Neural cell (in vitro differentiated cells): ENCODE results near the gene FKBP1B. TPM values are rescaled to one million over a fixed set of nuclear protein-coding genes. Genes with fewer than 3 reads are reported as not detected.

Experiments used
- H2AFZ ChIP-seq: fragments of 200-600, 300-800 bp; sonication (generic), shearing (Covaris generic); 2 replicates; pipeline ENCODE4 v1.6.0; 2014; ENCODE audit warnings: low read depth, mild to moderate bottlenecking, antibody characterized with exemption, low read length, moderate library complexity
- H3F3A ChIP-seq: fragments of 200-600 bp; shearing (Covaris generic); 2 replicates; pipeline ENCODE4 v1.6.1; 2016; ENCODE audit warnings: mild to moderate bottlenecking, moderate library complexity, mixed read lengths, antibody characterized with exemption, low read length; ENCODE audit not compliant: insufficient read depth, poor library complexity, severe bottlenecking
- H3K27ac ChIP-seq: fragments of 200-600, 300-800 bp; sonication (generic), shearing (Covaris generic); 2 replicates; pipeline ENCODE4 v1.5.1; 2014; ENCODE audit warnings: mild to moderate bottlenecking, low read length, moderate library complexity
- H3K27me3 ChIP-seq: fragments of 300-800, 200-600 bp; sonication (generic), shearing (Covaris generic); 2 replicates; pipeline ENCODE4 v1.6.0; 2014; ENCODE audit warnings: mild to moderate bottlenecking, low read depth, low read length, moderate library complexity; ENCODE audit not compliant: insufficient read depth
- H3K36me3 ChIP-seq: fragments of 300-800, 200-600 bp; sonication (generic), shearing (Covaris generic); 2 replicates; pipeline ENCODE4 v1.5.1; 2014; ENCODE audit warnings: mild to moderate bottlenecking, antibody characterized with exemption, low read length, moderate library complexity; ENCODE audit not compliant: insufficient read depth
- H3K4me2 ChIP-seq: fragments of 300-800, 200-600 bp; sonication (generic), shearing (Covaris generic); 2 replicates; pipeline ENCODE4 v1.6.0; 2014; ENCODE audit warnings: mild to moderate bottlenecking, low read length
- H3K4me3 ChIP-seq: fragments of 300-800, 200-600 bp; sonication (generic), shearing (Covaris generic); 2 replicates; pipeline ENCODE4 v1.5.1; 2014; ENCODE audit warnings: mild to moderate bottlenecking, low read length, moderate library complexity
- H3K79me2 ChIP-seq: fragments of 200-600 bp; shearing (Covaris generic); replicated peaks from 2 replicates; pipeline ENCODE4 v1.6.0; 2014; ENCODE audit warnings: mild to moderate bottlenecking, low read length, moderate library complexity; ENCODE audit not compliant: insufficient read depth
- H3K9ac ChIP-seq: fragments of 300-800, 200-600 bp; sonication (generic), shearing (Covaris generic); 2 replicates; pipeline ENCODE4 v1.6.1; 2016; ENCODE audit warnings: mild to moderate bottlenecking, low read length, mixed read lengths
- H3K9me2 ChIP-seq: fragments of 200-600 bp; shearing (Covaris generic); 2 replicates; pipeline ENCODE4 v1.6.1; 2016; ENCODE audit warnings: mild to moderate bottlenecking, low read length, mixed read lengths; ENCODE audit not compliant: insufficient read depth
- H3K9me3 ChIP-seq: fragments of 200-600, 300-800 bp; sonication (generic), shearing (Covaris generic); 2 replicates; pipeline ENCODE4 v1.6.1; 2016; ENCODE audit warnings: mild to moderate bottlenecking, mixed run types, low read length, moderate library complexity, mixed read lengths
- H4K20me1 ChIP-seq: fragments of 200-600 bp; shearing (Covaris generic); 2 replicates; pipeline ENCODE4 v1.6.1; 2016; ENCODE audit warnings: mild to moderate bottlenecking, mixed run types; ENCODE audit not compliant: insufficient read depth
- EP300 ChIP-seq: fragments of 450-650 bp; conservative IDR thresholded peaks from 2 replicates; pipeline ENCODE4 v1.6.1; 2014; ENCODE audit warnings: antibody characterized with exemption, mild to moderate bottlenecking, moderate library complexity; ENCODE audit not compliant: poor library complexity, severe bottlenecking
- EZH2 ChIP-seq: fragments of 200-600, 300-800 bp; shearing (Covaris generic), sonication (generic); IDR thresholded peaks from 2 replicates; pipeline ENCODE4 v1.6.1; 2014; ENCODE audit warnings: antibody characterized with exemption, low read length, borderline replicate concordance, mild to moderate bottlenecking; ENCODE audit not compliant: insufficient read depth, poor library complexity, severe bottlenecking
- MXI1 ChIP-seq: fragments of 450-650 bp; conservative IDR thresholded peaks from 2 replicates; pipeline ENCODE4 v1.6.1; 2014; ENCODE audit warnings: antibody characterized with exemption, mild to moderate bottlenecking; ENCODE audit not compliant: poor library complexity, severe bottlenecking
- POLR2AphosphoS5 ChIP-seq: IDR thresholded peaks from 2 replicates; pipeline ENCODE4 v1.6.1; 2012
- RAD21 ChIP-seq: fragments of 450-650 bp; conservative IDR thresholded peaks from 2 replicates; pipeline ENCODE4 v1.6.1; 2014; ENCODE audit warnings: antibody characterized with exemption, mild to moderate bottlenecking, moderate library complexity
- REST ChIP-seq: IDR thresholded peaks from 2 replicates; pipeline ENCODE4 v1.6.1; 2012; ENCODE audit warnings: borderline replicate concordance
- SMC3 ChIP-seq: fragments of 450-650 bp; conservative IDR thresholded peaks from 2 replicates; pipeline ENCODE4 v1.6.1; 2014; ENCODE audit warnings: antibody characterized with exemption, mild to moderate bottlenecking, moderate library complexity; ENCODE audit not compliant: poor library complexity
- TAF1 ChIP-seq: IDR thresholded peaks from 2 replicates; pipeline ENCODE4 v1.6.1; 2012; ENCODE audit warnings: low read depth
- polyA plus RNA-seq: library from polyadenylated mRNA; depleted of rRNA; stranded (reverse); fragments of >200 nt; gene quantifications from 2 replicates; pipeline ENCODE4 v1.2.3, GENCODE V29; 2014
- TF ChIP-seq, protein P1 (sequence below): fragments of 450-650 bp; IDR thresholded peaks from 2 replicates; pipeline ENCODE4 v1.5.1; 2014; ENCODE audit warnings: antibody characterized with exemption, mild to moderate bottlenecking, moderate library complexity; ENCODE audit not compliant: poor library complexity, severe bottlenecking

Gene FKBP1B
- polyA plus RNA-seq, 1 donor from 2014 or later, result 154 TPM

DNA sequence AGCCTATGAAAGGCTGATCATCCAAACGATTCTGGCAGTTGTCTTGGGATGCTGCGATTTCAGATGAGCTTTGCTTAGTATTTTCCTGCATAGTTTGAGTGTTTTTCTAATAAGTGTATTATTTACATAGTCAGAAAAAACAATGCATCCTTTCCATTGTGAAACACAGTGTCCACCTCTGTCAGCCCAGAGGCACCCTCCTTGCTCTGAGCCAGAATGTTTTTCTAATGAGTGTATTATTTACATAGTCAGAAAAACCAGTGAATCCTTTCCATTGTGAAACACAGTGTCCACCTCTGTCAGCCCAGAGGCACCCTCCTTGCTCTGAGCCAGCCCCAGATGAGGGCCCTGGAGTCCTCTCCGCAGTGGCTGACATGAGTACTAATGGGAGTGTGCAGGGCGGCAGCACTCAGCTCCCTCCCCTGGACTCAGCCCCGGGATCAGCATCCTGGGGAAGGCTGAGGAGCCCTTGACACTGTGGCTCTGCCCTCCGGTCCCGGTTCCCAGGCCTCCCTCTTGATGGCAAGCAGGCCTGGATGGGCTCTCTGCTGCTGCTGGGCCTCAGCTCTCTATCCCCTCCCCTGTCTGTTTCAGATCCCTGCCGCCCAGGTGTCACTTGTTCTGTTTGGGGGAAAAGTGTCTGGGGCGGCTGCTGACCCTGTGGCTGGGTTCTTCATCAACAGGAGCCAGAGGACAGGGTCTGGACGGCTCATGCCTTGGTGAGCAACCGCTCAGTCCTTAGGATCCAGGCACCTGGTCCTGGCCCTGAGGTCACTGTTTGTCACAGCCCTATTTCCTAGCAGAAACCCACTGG is 33.8 kb upstream of the FKBP1B start:
- Histone ChIP-seq H3K4me2 (no peak overlapping the region), H3K9me2 (no peaks in the 10 kb centered on the region), H3K27ac (no peak overlapping the region), H3K36me3 (no peaks in the 10 kb centered on the region), H3K27me3 (no peaks in the 10 kb centered on the region), H3K9ac (no peak overlapping the region), H3K79me2 (no peaks in the 10 kb centered on the region), H2AFZ (no peak overlapping the region), H3F3A (no peaks in the 10 kb centered on the region), H3K4me3 (no peak overlapping the region), H3K9me3 (no peaks in the 10 kb centered on the region), H4K20me1 (no peaks in the 10 kb centered on the region)
- TF ChIP-seq EP300, result no peak
- no peak for TF ChIP-seq POLR2AphosphoS5
- no peak for TF ChIP-seq TAF1
- no peak for TF ChIP-seq REST

DNA sequence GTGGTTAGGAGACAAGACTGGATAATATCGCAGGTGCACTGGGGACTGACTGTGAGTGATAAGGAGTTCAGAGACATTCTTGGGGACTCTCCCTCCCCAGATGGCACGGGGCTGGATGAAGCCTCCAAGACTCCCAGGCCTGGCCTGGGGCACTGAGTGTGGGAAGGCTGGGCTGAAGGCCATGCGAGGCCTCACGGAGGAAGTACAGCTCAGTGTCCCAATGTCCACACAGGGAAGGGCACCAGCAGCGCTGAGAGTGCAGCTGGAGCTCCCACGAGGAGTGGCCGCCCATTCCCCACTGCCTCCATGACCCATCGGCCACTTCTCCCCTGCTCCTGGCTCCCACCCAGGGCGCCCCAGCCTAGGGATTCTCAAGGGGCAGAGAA is 33.2 kb upstream of the FKBP1B start:
- H3K27ac ChIP-seq, result no peak overlapping the region
- H3K9ac ChIP-seq, result no peak overlapping the region
- H3K4me2 ChIP-seq, result no peak overlapping the region
- H3K79me2 ChIP-seq, result no peaks in the 10 kb centered on the region
- H4K20me1 ChIP-seq, result no peaks in the 10 kb centered on the region
- TF ChIP-seq SMC3 (no peak), MXI1 (no peak)
- no peaks in the 10 kb centered on the region for H3K27me3 ChIP-seq
- H3K9me3 ChIP-seq, result no peaks in the 10 kb centered on the region
- no peaks in the 10 kb centered on the region for H3F3A ChIP-seq
- no peaks in the 10 kb centered on the region for H3K36me3 ChIP-seq
- no peaks in the 10 kb centered on the region for H3K9me2 ChIP-seq
- H2AFZ ChIP-seq, result no peak overlapping the region
- no peak overlapping the region for H3K4me3 ChIP-seq

DNA sequence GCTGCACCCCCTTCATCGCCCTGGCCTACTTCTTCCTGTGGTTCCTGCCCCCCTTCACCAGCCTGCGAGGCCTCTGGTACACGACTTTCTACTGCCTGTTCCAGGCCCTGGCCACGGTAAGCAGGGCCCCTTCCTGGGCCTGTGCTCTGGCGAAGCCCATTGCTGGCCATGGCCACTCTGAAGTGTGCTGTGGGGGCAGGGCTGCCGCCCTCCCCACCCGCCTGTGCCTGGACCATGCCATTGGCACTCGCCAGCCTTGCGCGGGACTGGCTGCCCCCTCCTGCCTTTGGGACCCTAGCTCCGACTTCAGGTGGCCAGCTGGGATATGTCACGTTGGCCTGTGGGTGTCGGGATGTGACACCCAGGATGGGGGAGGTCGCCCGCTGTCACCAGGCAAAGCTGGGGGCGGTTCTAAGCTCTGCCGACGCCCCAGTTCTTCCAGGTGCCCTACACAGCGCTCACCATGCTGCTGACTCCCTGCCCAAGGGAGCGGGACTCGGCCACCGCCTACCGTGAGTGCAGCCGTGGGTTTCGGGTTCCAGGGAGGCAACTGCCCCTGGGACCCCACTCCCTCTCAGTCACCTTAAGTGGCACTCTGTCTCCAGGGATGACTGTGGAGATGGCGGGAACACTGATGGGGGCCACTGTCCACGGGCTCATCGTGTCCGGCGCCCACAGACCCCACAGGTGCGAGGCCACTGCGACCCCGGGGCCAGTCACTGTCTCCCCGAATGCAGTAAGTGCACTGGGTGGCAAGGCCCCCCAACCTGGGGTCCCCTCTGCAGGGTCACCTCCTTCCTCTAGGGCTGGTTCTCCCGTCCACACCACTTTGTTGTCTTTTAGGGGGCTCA is 32.5 kb upstream of the FKBP1B start:
- TF ChIP-seq SMC3 (no peak), POLR2AphosphoS5 (no peak), TAF1 (no peak), EZH2 (no peak), RAD21 (no peak), MXI1 (no peak), REST (no peak), EP300 (no peak)
- TF ChIP-seq, protein P1, sequence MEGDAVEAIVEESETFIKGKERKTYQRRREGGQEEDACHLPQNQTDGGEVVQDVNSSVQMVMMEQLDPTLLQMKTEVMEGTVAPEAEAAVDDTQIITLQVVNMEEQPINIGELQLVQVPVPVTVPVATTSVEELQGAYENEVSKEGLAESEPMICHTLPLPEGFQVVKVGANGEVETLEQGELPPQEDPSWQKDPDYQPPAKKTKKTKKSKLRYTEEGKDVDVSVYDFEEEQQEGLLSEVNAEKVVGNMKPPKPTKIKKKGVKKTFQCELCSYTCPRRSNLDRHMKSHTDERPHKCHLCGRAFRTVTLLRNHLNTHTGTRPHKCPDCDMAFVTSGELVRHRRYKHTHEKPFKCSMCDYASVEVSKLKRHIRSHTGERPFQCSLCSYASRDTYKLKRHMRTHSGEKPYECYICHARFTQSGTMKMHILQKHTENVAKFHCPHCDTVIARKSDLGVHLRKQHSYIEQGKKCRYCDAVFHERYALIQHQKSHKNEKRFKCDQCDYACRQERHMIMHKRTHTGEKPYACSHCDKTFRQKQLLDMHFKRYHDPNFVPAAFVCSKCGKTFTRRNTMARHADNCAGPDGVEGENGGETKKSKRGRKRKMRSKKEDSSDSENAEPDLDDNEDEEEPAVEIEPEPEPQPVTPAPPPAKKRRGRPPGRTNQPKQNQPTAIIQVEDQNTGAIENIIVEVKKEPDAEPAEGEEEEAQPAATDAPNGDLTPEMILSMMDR, result no peak
- Histone ChIP-seq H3K4me2 (no peak overlapping the region), H3K36me3 (no peaks in the 10 kb centered on the region), H3K27ac (no peak overlapping the region), H4K20me1 (no peaks in the 10 kb centered on the region), H3K4me3 (no peak overlapping the region), H3K27me3 (no peaks in the 10 kb centered on the region), H2AFZ (no peak overlapping the region), H3K9me2 (no peaks in the 10 kb centered on the region), H3F3A (no peaks in the 10 kb centered on the region), H3K79me2 (no peaks in the 10 kb centered on the region), H3K9ac (no peak overlapping the region), H3K9me3 (no peaks in the 10 kb centered on the region)
